ENCODE measurements around the gene WFIKKN2. TPM values are rescaled to one million over a fixed set of nuclear protein-coding genes. Genes with fewer than 3 reads are reported as not detected.
"Not testable (repeated sequence)": the region's sequence is repeated elsewhere in the genome, so short reads cannot be mapped to it uniquely, and the experiment has no call there.

WFIKKN2 gene
- total RNA-seq, 2 experiments from 2014 or later = not detected

- Histone ChIP-seq H3K9me2 (ENCODE audit: insufficient read depth, low read length) (no peaks in the 10 kb centered on the region), H3K9me3 (ENCODE audit: low read length) (no peaks in the 10 kb centered on the region), H3K4me2 (ENCODE audit: low read length) (no peak overlapping the region), H3K27ac (ENCODE audit: low read depth, low read length, poor library complexity, severe bottlenecking) (no peak overlapping the region), H3K36me3 (ENCODE audit: insufficient read depth, low read length) (no peaks in the 10 kb centered on the region), H3K4me1 (ENCODE audit: insufficient read depth, low read length, poor library complexity, severe bottlenecking) (no peaks in the 10 kb centered on the region), H3K79me2 (ENCODE audit: insufficient read depth, low read depth, low read length) (no peaks in the 10 kb centered on the region), H2AFZ (ENCODE audit: low read length) (no peak overlapping the region), H3K4me3 (ENCODE audit: low read depth, low read length, poor library complexity, severe bottlenecking) (no peak overlapping the region), H4K20me1 (ENCODE audit: insufficient read depth, low read length) (no peaks in the 10 kb centered on the region)
- BruUV-seq (replicated peaks) = no TSS peak
- TF ChIP-seq EZH2phosphoT487 (IDR thresholded peaks at IDR 0.05; ENCODE audit: borderline replicate concordance, low read depth, low read length) (no peak), CTCF (conservative IDR thresholded peaks at IDR 0.05; ENCODE audit: low read length) (no peak)
- POLR2A ChIA-PET = interaction anchor here (0.6 kb wide), 1 partner anchor 1645 kb away, joined by 3 read pairs; no protein-coding TSS in a partner anchor
- intact Hi-C loops (cut with micrococcal nuclease; ENCODE audit: unreplicated experiment) = no loop called here
- CTCF ChIA-PET (ENCODE audit: unreplicated experiment) = no interaction called here
- DNase-seq (ENCODE audit: low spot score) = no peak
These were observed 32.5 kb upstream of the WFIKKN2 start for GRCh38 chr17:50802609-50803571.

- H2AFZ ChIP-seq (ENCODE audit: low read length) = no peak overlapping the region
- intact Hi-C loops (cut with micrococcal nuclease; ENCODE audit: unreplicated experiment) = no loop called here
- no peaks in the 10 kb centered on the region for H3K4me1 ChIP-seq (ENCODE audit: insufficient read depth, low read length, poor library complexity, severe bottlenecking)
- H4K20me1 ChIP-seq (ENCODE audit: insufficient read depth, low read length) = no peaks in the 10 kb centered on the region
- H3K27ac ChIP-seq (ENCODE audit: low read depth, low read length, poor library complexity, severe bottlenecking) = no peak overlapping the region
- H3K9me2 ChIP-seq (ENCODE audit: insufficient read depth, low read length) = no peaks in the 10 kb centered on the region
- no peak for TF ChIP-seq CTCF (conservative IDR thresholded peaks at IDR 0.05; ENCODE audit: low read length)
- no peak for TF ChIP-seq EZH2phosphoT487 (IDR thresholded peaks at IDR 0.05; ENCODE audit: borderline replicate concordance, low read depth, low read length)
- H3K4me2 ChIP-seq (ENCODE audit: low read length) = no peak overlapping the region
- no peak for DNase-seq (ENCODE audit: low spot score)
- no TSS peak for BruUV-seq (replicated peaks)
- CTCF ChIA-PET (ENCODE audit: unreplicated experiment) = no interaction called here
- POLR2A ChIA-PET = no interaction called here
- no peaks in the 10 kb centered on the region for H3K36me3 ChIP-seq (ENCODE audit: insufficient read depth, low read length)
- no peaks in the 10 kb centered on the region for H3K79me2 ChIP-seq (ENCODE audit: insufficient read depth, low read depth, low read length)
- no peak overlapping the region for H3K4me3 ChIP-seq (ENCODE audit: low read depth, low read length, poor library complexity, severe bottlenecking)
- H3K9me3 ChIP-seq (ENCODE audit: low read length) = no peaks in the 10 kb centered on the region
These were observed 31.7 kb upstream of the WFIKKN2 start for GRCh38 chr17:50803676-50804075.

- H3K79me2 ChIP-seq (ENCODE audit: insufficient read depth, low read depth, low read length); H3K9me2 ChIP-seq (ENCODE audit: insufficient read depth, low read length); CTCF ChIA-PET (ENCODE audit: unreplicated experiment); H3K9me3 ChIP-seq (ENCODE audit: low read length); BruUV-seq (replicated peaks); H4K20me1 ChIP-seq (ENCODE audit: insufficient read depth, low read length); H3K4me2 ChIP-seq (ENCODE audit: low read length); H3K4me3 ChIP-seq (ENCODE audit: low read depth, low read length, poor library complexity, severe bottlenecking); intact Hi-C loops (cut with micrococcal nuclease; ENCODE audit: unreplicated experiment); H2AFZ ChIP-seq (ENCODE audit: low read length); H3K36me3 ChIP-seq (ENCODE audit: insufficient read depth, low read length); H3K27ac ChIP-seq (ENCODE audit: low read depth, low read length, poor library complexity, severe bottlenecking); H3K4me1 ChIP-seq (ENCODE audit: insufficient read depth, low read length, poor library complexity, severe bottlenecking); DNase-seq (ENCODE audit: low spot score): not testable (repeated sequence)
- POLR2A ChIA-PET = interaction anchor here (0.6 kb wide), 1 partner anchor 50 kb away, joined by 4 read pairs; no protein-coding TSS in a partner anchor
These were observed 30.5 kb upstream of the WFIKKN2 start for GRCh38 chr17:50804749-50805475.

All from OCI-LY7 (cell line).